ENCODE data around the gene PDZK1.

DNA sequence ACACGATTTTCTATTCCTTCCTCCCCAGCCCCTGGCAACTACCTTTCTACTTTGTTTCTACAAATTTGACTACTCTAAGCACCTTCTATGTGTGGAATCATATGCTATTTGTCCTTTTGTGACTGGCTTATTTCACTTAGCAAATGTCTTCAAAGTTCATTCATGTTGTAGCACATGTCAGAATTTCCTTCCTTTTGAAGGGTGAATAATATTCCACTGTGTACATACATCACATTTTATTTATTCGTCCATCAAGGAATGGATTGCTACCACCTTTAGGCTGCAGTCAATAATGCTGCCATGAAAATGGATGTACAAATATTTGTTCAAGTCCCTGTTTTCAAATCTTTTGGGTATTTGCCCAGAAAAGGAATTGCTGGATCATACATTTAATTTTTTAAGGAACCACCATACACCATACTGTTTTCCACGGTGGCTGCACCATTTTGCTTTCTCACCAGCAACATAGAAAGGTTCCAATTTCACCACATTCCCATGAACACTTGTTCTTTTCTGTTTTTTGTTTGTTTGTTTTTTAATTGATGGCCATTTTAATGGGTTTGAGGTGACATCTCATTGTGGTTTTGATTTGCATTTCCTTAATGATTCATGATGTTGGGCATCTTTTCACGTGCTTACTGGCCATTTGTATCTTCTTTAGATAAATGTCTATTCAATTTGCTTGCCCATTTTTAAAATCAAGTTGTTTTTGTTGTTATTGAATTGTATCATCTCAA, 3.3 kb upstream of the PDZK1 start:
- TF ChIP-seq CTCF (conservative IDR thresholded peaks at IDR 0.05; ENCODE audit: low read depth in 2 of 2) (no peak), EZH2phosphoT487 (IDR thresholded peaks at IDR 0.05; ENCODE audit: unreplicated experiment) (no peak), EZH2 (IDR thresholded peaks at IDR 0.05; ENCODE audit: low read depth, unreplicated experiment) (no peak), JUNB (IDR thresholded peaks at IDR 0.05; ENCODE audit: unreplicated experiment) (no peak), REST (IDR thresholded peaks at IDR 0.05; ENCODE audit: unreplicated experiment) (no peak), ZNF331 (CRISPR knock-in tag; IDR thresholded peaks at IDR 0.05; ENCODE audit: low read depth) (no peak), POLR2AphosphoS5 (IDR thresholded peaks at IDR 0.05; ENCODE audit: low read depth) (no peak), CREB1 (CRISPR knock-in tag; IDR thresholded peaks at IDR 0.05; ENCODE audit: low read depth) (no peak), NANOG (IDR thresholded peaks at IDR 0.05; ENCODE audit: borderline replicate concordance) (no peak), STAT1 (IDR thresholded peaks at IDR 0.05; ENCODE audit: unreplicated experiment) (no peak), ZNF114 (CRISPR knock-in tag; IDR thresholded peaks at IDR 0.05) (no peak)
- TF ChIP-seq, protein P1, sequence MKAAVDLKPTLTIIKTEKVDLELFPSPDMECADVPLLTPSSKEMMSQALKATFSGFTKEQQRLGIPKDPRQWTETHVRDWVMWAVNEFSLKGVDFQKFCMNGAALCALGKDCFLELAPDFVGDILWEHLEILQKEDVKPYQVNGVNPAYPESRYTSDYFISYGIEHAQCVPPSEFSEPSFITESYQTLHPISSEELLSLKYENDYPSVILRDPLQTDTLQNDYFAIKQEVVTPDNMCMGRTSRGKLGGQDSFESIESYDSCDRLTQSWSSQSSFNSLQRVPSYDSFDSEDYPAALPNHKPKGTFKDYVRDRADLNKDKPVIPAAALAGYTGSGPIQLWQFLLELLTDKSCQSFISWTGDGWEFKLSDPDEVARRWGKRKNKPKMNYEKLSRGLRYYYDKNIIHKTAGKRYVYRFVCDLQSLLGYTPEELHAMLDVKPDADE (IDR thresholded peaks at IDR 0.05) = no peak
- TF ChIP-seq, protein P2, sequence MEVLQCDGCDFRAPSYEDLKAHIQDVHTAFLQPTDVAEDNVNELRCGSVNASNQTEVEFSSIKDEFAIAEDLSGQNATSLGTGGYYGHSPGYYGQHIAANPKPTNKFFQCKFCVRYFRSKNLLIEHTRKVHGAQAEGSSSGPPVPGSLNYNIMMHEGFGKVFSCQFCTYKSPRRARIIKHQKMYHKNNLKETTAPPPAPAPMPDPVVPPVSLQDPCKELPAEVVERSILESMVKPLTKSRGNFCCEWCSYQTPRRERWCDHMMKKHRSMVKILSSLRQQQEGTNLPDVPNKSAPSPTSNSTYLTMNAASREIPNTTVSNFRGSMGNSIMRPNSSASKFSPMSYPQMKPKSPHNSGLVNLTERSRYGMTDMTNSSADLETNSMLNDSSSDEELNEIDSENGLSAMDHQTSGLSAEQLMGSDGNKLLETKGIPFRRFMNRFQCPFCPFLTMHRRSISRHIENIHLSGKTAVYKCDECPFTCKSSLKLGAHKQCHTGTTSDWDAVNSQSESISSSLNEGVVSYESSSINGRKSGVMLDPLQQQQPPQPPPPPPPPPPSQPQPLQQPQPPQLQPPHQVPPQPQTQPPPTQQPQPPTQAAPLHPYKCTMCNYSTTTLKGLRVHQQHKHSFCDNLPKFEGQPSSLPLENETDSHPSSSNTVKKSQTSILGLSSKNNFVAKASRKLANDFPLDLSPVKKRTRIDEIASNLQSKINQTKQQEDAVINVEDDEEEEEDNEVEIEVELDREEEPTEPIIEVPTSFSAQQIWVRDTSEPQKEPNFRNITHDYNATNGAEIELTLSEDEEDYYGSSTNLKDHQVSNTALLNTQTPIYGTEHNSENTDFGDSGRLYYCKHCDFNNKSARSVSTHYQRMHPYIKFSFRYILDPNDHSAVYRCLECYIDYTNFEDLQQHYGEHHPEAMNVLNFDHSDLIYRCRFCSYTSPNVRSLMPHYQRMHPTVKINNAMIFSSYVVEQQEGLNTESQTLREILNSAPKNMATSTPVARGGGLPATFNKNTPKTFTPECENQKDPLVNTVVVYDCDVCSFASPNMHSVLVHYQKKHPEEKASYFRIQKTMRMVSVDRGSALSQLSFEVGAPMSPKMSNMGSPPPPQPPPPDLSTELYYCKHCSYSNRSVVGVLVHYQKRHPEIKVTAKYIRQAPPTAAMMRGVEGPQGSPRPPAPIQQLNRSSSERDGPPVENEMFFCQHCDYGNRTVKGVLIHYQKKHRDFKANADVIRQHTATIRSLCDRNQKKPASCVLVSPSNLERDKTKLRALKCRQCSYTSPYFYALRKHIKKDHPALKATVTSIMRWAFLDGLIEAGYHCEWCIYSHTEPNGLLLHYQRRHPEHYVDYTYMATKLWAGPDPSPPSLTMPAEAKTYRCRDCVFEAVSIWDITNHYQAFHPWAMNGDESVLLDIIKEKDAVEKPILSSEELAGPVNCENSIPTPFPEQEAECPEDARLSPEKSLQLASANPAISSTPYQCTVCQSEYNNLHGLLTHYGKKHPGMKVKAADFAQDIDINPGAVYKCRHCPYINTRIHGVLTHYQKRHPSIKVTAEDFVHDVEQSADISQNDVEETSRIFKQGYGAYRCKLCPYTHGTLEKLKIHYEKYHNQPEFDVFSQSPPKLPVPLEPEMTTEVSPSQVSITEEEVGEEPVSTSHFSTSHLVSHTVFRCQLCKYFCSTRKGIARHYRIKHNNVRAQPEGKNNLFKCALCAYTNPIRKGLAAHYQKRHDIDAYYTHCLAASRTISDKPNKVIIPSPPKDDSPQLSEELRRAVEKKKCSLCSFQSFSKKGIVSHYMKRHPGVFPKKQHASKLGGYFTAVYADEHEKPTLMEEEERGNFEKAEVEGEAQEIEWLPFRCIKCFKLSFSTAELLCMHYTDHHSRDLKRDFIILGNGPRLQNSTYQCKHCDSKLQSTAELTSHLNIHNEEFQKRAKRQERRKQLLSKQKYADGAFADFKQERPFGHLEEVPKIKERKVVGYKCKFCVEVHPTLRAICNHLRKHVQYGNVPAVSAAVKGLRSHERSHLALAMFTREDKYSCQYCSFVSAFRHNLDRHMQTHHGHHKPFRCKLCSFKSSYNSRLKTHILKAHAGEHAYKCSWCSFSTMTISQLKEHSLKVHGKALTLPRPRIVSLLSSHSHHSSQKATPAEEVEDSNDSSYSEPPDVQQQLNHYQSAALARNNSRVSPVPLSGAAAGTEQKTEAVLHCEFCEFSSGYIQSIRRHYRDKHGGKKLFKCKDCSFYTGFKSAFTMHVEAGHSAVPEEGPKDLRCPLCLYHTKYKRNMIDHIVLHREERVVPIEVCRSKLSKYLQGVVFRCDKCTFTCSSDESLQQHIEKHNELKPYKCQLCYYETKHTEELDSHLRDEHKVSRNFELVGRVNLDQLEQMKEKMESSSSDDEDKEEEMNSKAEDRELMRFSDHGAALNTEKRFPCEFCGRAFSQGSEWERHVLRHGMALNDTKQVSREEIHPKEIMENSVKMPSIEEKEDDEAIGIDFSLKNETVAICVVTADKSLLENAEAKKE (CRISPR knock-in tag; IDR thresholded peaks at IDR 0.05) = no peak
